Measurements from ENCODE around the gene LCN12.

- TF ChIP-seq EGR1 (IDR thresholded peaks at IDR 0.05) (no peak), YY1 (IDR thresholded peaks at IDR 0.05; ENCODE audit: low read depth) (no peak), TAF1 (IDR thresholded peaks at IDR 0.05; ENCODE audit: low read depth) (no peak)
Measured at GRCh38 chr9:136965771-136966484, 13.9 kb downstream of the LCN12 start.

Data from Ishikawa (cell line).